HepG2 (cell line): ENCODE measurements around the gene VEGFA. TPM values are rescaled to one million over a fixed set of nuclear protein-coding genes. Genes with fewer than 3 reads are reported as not detected.

ENCODE experiments used
- AGO1 ChIP-seq: fragments of 200-400 bp; formaldehyde crosslinking; IDR thresholded peaks from 2 replicates; pipeline ENCODE4 v1.6.1; 2017; ENCODE audit warnings: mild to moderate bottlenecking, low read depth, low read length, moderate library complexity; ENCODE audit not compliant: poor library complexity, severe bottlenecking
- ARID3A ChIP-seq: IDR thresholded peaks from 2 replicates; pipeline ENCODE4 v1.6.1; 2012; ENCODE audit warnings: low read depth, low read length, improper control_type of control experiment
- ARID4A ChIP-seq: sonication (generic); formaldehyde crosslinking; IDR thresholded peaks from 2 replicates; pipeline ENCODE4 v1.5.0; 2020; ENCODE audit warnings: mild to moderate bottlenecking, missing genetic modification reagents, borderline replicate concordance
- ATF7-NPFF ChIP-seq: sonication (generic); formaldehyde crosslinking; IDR thresholded peaks from 2 replicates; pipeline ENCODE4 v1.8.1; 2023; ENCODE audit warnings: mild to moderate bottlenecking, low read depth, missing genetic modification reagents, moderate library complexity
- BCL6 ChIP-seq: IDR thresholded peaks from 2 replicates; pipeline ENCODE4 v1.6.1; 2016; ENCODE audit warnings: missing genetic modification reagents, missing compliant biosample characterization
- FOXA3 ChIP-seq: IDR thresholded peaks from 2 replicates; pipeline ENCODE4 v1.6.1; 2016; ENCODE audit warnings: missing genetic modification reagents, missing compliant biosample characterization
- GMEB2 ChIP-seq: IDR thresholded peaks from 2 replicates; pipeline ENCODE4 v1.6.1; 2016; ENCODE audit warnings: missing biosample characterization, missing genetic modification reagents, low read depth
- IKZF1 ChIP-seq: fragments of 450-650 bp; IDR thresholded peaks from 2 replicates; pipeline ENCODE4 v1.7.1; 2016
- KLF15 ChIP-seq: sonication (generic); formaldehyde crosslinking; IDR thresholded peaks from 2 replicates; pipeline ENCODE4 v1.8.1; 2023; ENCODE audit warnings: borderline replicate concordance, mild to moderate bottlenecking, inconsistent platforms, missing genetic modification reagents, mixed read lengths
- MEIS2 ChIP-seq: sonication (generic); formaldehyde crosslinking; IDR thresholded peaks from 2 replicates; pipeline ENCODE4 v1.9.0; 2021; ENCODE audit warnings: mild to moderate bottlenecking, missing genetic modification reagents
- NR2C2 ChIP-seq: sonication (generic); formaldehyde crosslinking; IDR thresholded peaks from 2 replicates; pipeline ENCODE4 v1.4.0; 2020; ENCODE audit warnings: missing genetic modification reagents, mild to moderate bottlenecking, moderate library complexity, borderline replicate concordance
- PCBP2 ChIP-seq: fragments of 200-400 bp; formaldehyde crosslinking; optimal IDR thresholded peaks from 2 replicates; pipeline ENCODE3; 2018; ENCODE audit warnings: low read length, low read depth; ENCODE audit not compliant: poor library complexity, severe bottlenecking
- SIX1 ChIP-seq: sonication (generic); formaldehyde crosslinking; IDR thresholded peaks from 2 replicates; pipeline ENCODE4 v1.4.0; 2020; ENCODE audit warnings: missing genetic modification reagents, borderline replicate concordance
- SRSF4 ChIP-seq: fragments of 200-400 bp; formaldehyde crosslinking; IDR thresholded peaks from one replicate; pipeline ENCODE4 v1.6.1; 2018; ENCODE audit warnings: mild to moderate bottlenecking, low read depth, low read length, moderate library complexity; ENCODE audit not compliant: poor library complexity, severe bottlenecking
- YEATS2 ChIP-seq: sonication (generic); formaldehyde crosslinking; IDR thresholded peaks from 2 replicates; pipeline ENCODE4 v1.4.0; 2020; ENCODE audit warnings: missing genetic modification reagents, borderline replicate concordance
- ZBTB1 ChIP-seq: sonication (generic); formaldehyde crosslinking; IDR thresholded peaks from 2 replicates; pipeline ENCODE4 v1.4.0; 2020; ENCODE audit warnings: missing genetic modification reagents, borderline replicate concordance
- ZBTB38 ChIP-seq: sonication (generic); formaldehyde crosslinking; IDR thresholded peaks from 2 replicates; pipeline ENCODE4 v1.5.1; 2020; ENCODE audit warnings: mild to moderate bottlenecking, missing genetic modification reagents
- ZBTB39 ChIP-seq: sonication (generic); formaldehyde crosslinking; IDR thresholded peaks from 2 replicates; pipeline ENCODE4 v1.5.0; 2020; ENCODE audit warnings: missing genetic modification reagents
- ZNF121 ChIP-seq: sonication (generic); formaldehyde crosslinking; IDR thresholded peaks from 2 replicates; pipeline ENCODE4 v1.5.0; 2020; ENCODE audit warnings: mild to moderate bottlenecking, missing genetic modification reagents
- ZNF232 ChIP-seq: sonication (generic); formaldehyde crosslinking; IDR thresholded peaks from 2 replicates; pipeline ENCODE4 v1.4.0; 2020; ENCODE audit warnings: missing genetic modification reagents, borderline replicate concordance
- ZNF674 ChIP-seq: sonication (generic); formaldehyde crosslinking; IDR thresholded peaks from 2 replicates; pipeline ENCODE4 v1.5.0; 2020; ENCODE audit warnings: low read depth, mild to moderate bottlenecking, missing genetic modification reagents
- ZSCAN30 ChIP-seq: sonication (generic); formaldehyde crosslinking; IDR thresholded peaks from 2 replicates; pipeline ENCODE4 v1.5.0; 2020; ENCODE audit warnings: mild to moderate bottlenecking, missing genetic modification reagents
- polyA plus RNA-seq, 8 experiments: library from polyadenylated mRNA; depleted of rRNA in 3 of 8; stranded (reverse) in 7 of 8; unstranded in 1 of 8; fragments of >200 nt; fragmentation: Illumina TruSeq in 4 of 8; extraction: Trizol in 4 of 8; gene quantifications; 2 replicates each; pipeline versions ENCODE4 v1.2.1 to v1.2.3, GENCODE V29; 2011 to 2016; ENCODE audit warnings: low read depth in 4 of 8, missing spikeins in 1 of 8, mixed read lengths in 1 of 8; ENCODE audit not compliant: insufficient read depth in 1 of 8
- total RNA-seq, 5 experiments: library from RNA; depleted of rRNA; stranded (reverse); fragments of >200 nt; fragmentation: Illumina TruSeq; extraction: Trizol; gene quantifications; 2 replicates each; pipeline ENCODE4 v1.2.3, GENCODE V29; 2016; ENCODE audit warnings: low read depth in 1 of 5

The VEGFA gene
- total and polyA plus RNA-seq, 2 of the 13 experiments (the other 11 are each of a cell fraction or from before 2014, with no cell fraction given) = 68.1 to 629 TPM

- TF ChIP-seq YEATS2 (no peak), SIX1 (CRISPR knock-in tag) (no peak), GMEB2 (CRISPR knock-in tag) (no peak), ZBTB38 (CRISPR knock-in tag) (no peak), KLF15 (no peak), SRSF4 (no peak), ZBTB39 (no peak), FOXA3 (CRISPR knock-in tag) (no peak), ARID4A (CRISPR knock-in tag) (peak; percentile 9), NR2C2 (CRISPR knock-in tag) (no peak), ARID3A (no peak), BCL6 (CRISPR knock-in tag) (no peak), IKZF1 (no peak), ZBTB1 (CRISPR knock-in tag) (no peak), ZNF121 (CRISPR knock-in tag) (no peak), ATF7-NPFF (CRISPR knock-in tag) (no peak), ZNF674 (no peak), ZNF232 (CRISPR knock-in tag) (no peak), ZSCAN30 (no peak), MEIS2 (CRISPR knock-in tag) (no peak), AGO1 (peak; percentile 48), PCBP2 (no peak)
Observed at GRCh38 chr6:43772681-43773049, 2.7 kb downstream of the VEGFA start (continued).
